HUES48 (cell line): ENCODE measurements around the gene DDX39B.

Experiments
- H3K27ac ChIP-seq: one replicate; pipeline ENCODE4 v1.7.0; 2013; ENCODE audit warnings: low read depth, low read length, inconsistent platforms
- H3K27me3 ChIP-seq: 2 replicates; pipeline ENCODE4 v1.6.1; 2013; ENCODE audit warnings: mild to moderate bottlenecking, low read length; ENCODE audit not compliant: control insufficient read depth, insufficient read depth
- H3K36me3 ChIP-seq: 2 replicates; pipeline ENCODE4 v1.6.1; 2013; ENCODE audit warnings: low read length; ENCODE audit not compliant: control insufficient read depth, insufficient read depth
- H3K4me1 ChIP-seq: 2 replicates; pipeline ENCODE4 v1.6.1; 2013; ENCODE audit warnings: mild to moderate bottlenecking, low read length; ENCODE audit not compliant: control insufficient read depth, insufficient read depth
- H3K4me3 ChIP-seq: 2 replicates; pipeline ENCODE4 v1.5.1; 2013; ENCODE audit warnings: mild to moderate bottlenecking, low read depth, low read length
- H3K9ac ChIP-seq: 2 replicates; pipeline ENCODE4 v1.6.1; 2013; ENCODE audit warnings: mild to moderate bottlenecking, low read depth, low read length, moderate library complexity
- H3K9me3 ChIP-seq: 2 replicates; pipeline ENCODE4 v1.6.1; 2013; ENCODE audit warnings: low read length; ENCODE audit not compliant: control insufficient read depth, insufficient read depth

Gene DDX39B

GRCh38 chr6:31580807-31581433, 39.1 kb upstream of the DDX39B start:
- H3K4me3 ChIP-seq: peak overlapping the region; percentile 91
- H3K36me3 ChIP-seq: no peaks in the 10 kb centered on the region
- peak overlapping the region; percentile 37 for H3K27ac ChIP-seq
- H3K9me3 ChIP-seq: no peaks in the 10 kb centered on the region
- H3K9ac ChIP-seq: peak overlapping the region; percentile 66
- peaks cover 23% of the 10 kb centered on the region for H3K27me3 ChIP-seq
- H3K4me1 ChIP-seq: peaks cover 14% of the 10 kb centered on the region

DNA sequence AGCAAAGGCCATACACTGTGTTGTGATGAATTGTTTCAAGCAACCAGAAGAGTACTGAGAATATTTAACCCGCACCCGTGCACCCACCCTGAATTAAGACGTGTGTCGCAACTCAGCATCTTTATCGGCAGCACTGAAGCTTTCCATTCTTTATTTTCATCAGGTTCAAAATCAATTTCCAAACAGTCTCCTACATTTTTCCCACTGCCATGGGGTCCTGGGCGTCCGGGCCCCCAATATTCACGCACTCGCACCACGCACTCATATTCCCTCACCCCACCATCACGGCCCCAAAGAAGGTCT, 38.6 kb upstream of the DDX39B start:
- Histone ChIP-seq H3K27ac (no peak overlapping the region), H3K36me3 (no peaks in the 10 kb centered on the region), H3K9ac (no peak overlapping the region; the same call in 1 of the 2 replicates), H3K4me1 (peaks cover 14% of the 10 kb centered on the region), H3K27me3 (peaks cover 23% of the 10 kb centered on the region), H3K4me3 (peak overlapping the region; percentile 91), H3K9me3 (no peaks in the 10 kb centered on the region)

DNA sequence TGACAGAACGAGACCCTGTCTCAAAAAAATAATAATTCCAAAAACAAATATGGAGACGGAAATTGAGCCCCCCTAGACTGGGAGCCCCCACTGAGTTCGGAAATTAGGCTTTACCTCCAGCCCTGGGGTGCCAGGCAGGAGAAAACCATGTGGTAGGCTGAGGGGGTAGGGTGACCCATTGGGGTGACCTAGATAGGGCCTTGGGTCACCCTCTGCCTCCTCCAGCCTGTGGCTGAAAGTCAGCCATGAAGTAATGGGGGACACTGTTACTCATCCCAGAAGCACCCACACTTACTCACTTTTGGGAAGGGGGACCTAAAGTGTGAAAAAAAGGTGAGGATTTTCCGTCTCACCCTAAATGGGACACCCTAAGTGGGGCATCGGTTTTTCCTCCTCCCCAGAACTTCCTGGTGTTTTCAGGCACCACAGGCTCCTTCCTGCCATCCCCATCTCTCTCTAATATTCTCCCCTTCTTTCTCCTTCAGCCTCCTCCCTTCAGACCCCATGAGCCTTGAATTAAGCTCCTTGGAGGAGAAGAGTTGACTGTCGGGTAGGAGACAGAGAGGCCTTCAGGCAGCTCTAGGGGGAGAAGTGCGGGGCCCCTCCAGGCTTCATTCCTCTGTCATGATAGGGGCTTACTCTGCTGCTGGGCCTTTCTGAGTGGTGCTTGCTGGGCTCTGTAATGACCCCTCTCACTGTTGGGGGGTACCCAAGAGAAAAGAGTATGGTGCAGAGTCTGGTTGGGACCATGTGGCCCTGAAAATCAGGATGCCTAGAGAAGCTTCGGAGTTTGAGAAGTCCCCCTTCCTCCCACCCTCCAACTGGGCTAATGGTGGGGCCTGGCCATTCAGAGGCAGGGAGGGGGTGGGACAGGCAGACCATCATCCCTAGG, 38.0 kb upstream of the DDX39B start:
- peaks cover 14% of the 10 kb centered on the region for H3K4me1 ChIP-seq
- peaks cover 23% of the 10 kb centered on the region for H3K27me3 ChIP-seq
- H3K4me3 ChIP-seq: peak overlapping the region; percentile 91
- no peak overlapping the region for H3K27ac ChIP-seq
- H3K9me3 ChIP-seq: no peaks in the 10 kb centered on the region
- H3K9ac ChIP-seq: no peak overlapping the region
- no peaks in the 10 kb centered on the region for H3K36me3 ChIP-seq

- no peak overlapping the region for H3K9ac ChIP-seq
These were observed 37.3 kb upstream of the DDX39B start for GRCh38 chr6:31579119-31579505.

GRCh38 chr6:31578184-31579118, 36.6 kb upstream of the DDX39B start:
- Histone ChIP-seq H3K9me3 (no peaks in the 10 kb centered on the region), H3K27ac (peak overlapping the region; percentile 50), H3K4me3 (no peak overlapping the region), H3K36me3 (no peaks in the 10 kb centered on the region), H3K4me1 (peaks cover 14% of the 10 kb centered on the region), H3K9ac (no peak overlapping the region), H3K27me3 (peaks cover 23% of the 10 kb centered on the region)

More at GRCh38 chr6:31579119-31579505, 37.3 kb upstream of the DDX39B start:
- Histone ChIP-seq H3K9me3 (no peaks in the 10 kb centered on the region), H3K27ac (peak overlapping the region; percentile 50), H3K36me3 (no peaks in the 10 kb centered on the region), H3K4me3 (no peak overlapping the region), H3K27me3 (peaks cover 23% of the 10 kb centered on the region), H3K4me1 (peaks cover 14% of the 10 kb centered on the region)

GRCh38 chr6:31577579-31577966, 35.8 kb upstream of the DDX39B start:
- Histone ChIP-seq H3K4me3 (no peak overlapping the region), H3K9me3 (no peaks in the 10 kb centered on the region), H3K27me3 (peaks cover 23% of the 10 kb centered on the region), H3K36me3 (no peaks in the 10 kb centered on the region), H3K9ac (no peak overlapping the region), H3K27ac (no peak overlapping the region), H3K4me1 (peaks cover 13% of the 10 kb centered on the region)

- Histone ChIP-seq H3K9ac (no peak overlapping the region), H3K27ac (no peak overlapping the region), H3K27me3 (peaks cover 20% of the 10 kb centered on the region)
These were observed 35.2 kb upstream of the DDX39B start for GRCh38 chr6:31576897-31577578.

GRCh38 chr6:31575952-31576685, 34.3 kb upstream of the DDX39B start:
- H3K4me3 ChIP-seq: no peak overlapping the region
- H3K9ac ChIP-seq: no peak overlapping the region
- no peaks in the 10 kb centered on the region for H3K36me3 ChIP-seq
- H3K9me3 ChIP-seq: no peaks in the 10 kb centered on the region
- peaks cover 12% of the 10 kb centered on the region for H3K27me3 ChIP-seq
- no peak overlapping the region for H3K27ac ChIP-seq
- peaks cover 5% of the 10 kb centered on the region; the same call in 1 of the 2 replicates for H3K4me1 ChIP-seq

More at GRCh38 chr6:31576897-31577578, 35.2 kb upstream of the DDX39B start:
- Histone ChIP-seq H3K36me3 (no peaks in the 10 kb centered on the region), H3K4me1 (peaks cover 11% of the 10 kb centered on the region), H3K9me3 (no peaks in the 10 kb centered on the region), H3K4me3 (no peak overlapping the region)

- no peak within 1 kb of the TSS for H3K4me3 ChIP-seq
- H3K9ac ChIP-seq: no peak within 1 kb of the TSS
- H3K27ac ChIP-seq: no peak within 1 kb of the TSS
- no peaks in the 10 kb centered on the region for H3K36me3 ChIP-seq
- peaks cover 10% of the 10 kb centered on the region for H3K27me3 ChIP-seq
- no peaks in the 10 kb centered on the region for H3K9me3 ChIP-seq
- H3K4me1 ChIP-seq: peaks cover 4% of the 10 kb centered on the region; the same call in 1 of the 2 replicates
These were observed 33.6 kb upstream of the DDX39B start, which contains the start of gene TNF for GRCh38 chr6:31575335-31575901. Gene TNF (plus strand): TSS chr6:31575565. CDS start chr6:31575742, 177 bp downstream.
